GM23338 (cell line): ENCODE measurements around the gene SPRY1.

Experiments used
- CREB1 ChIP-seq: fragments of 250-450 bp; sonication (Bioruptor Pico); IDR thresholded peaks from 2 replicates; pipeline ENCODE4 v1.5.0; 2020; ENCODE audit warnings: low read depth, mild to moderate bottlenecking, moderate library complexity
- EZH2 ChIP-seq: fragments of 200-600 bp; sonication (generic); IDR thresholded peaks from one replicate; pipeline ENCODE4 v1.8.0; 2017; ENCODE audit warnings: antibody characterized with exemption, mild to moderate bottlenecking, low read depth; ENCODE audit not compliant: unreplicated experiment
- EZH2phosphoT487 ChIP-seq: fragments of 200-600 bp; sonication (generic); IDR thresholded peaks from one replicate; pipeline ENCODE4 v1.8.1; 2018; ENCODE audit warnings: antibody characterized with exemption; ENCODE audit not compliant: unreplicated experiment
- JUNB ChIP-seq: IDR thresholded peaks from one replicate; pipeline ENCODE4 v1.6.1; 2016; ENCODE audit warnings: antibody characterized with exemption; ENCODE audit not compliant: unreplicated experiment
- NANOG ChIP-seq: IDR thresholded peaks from 2 replicates; pipeline ENCODE4 v1.6.1; 2016; ENCODE audit warnings: antibody characterized with exemption, borderline replicate concordance
- POLR2AphosphoS5 ChIP-seq: IDR thresholded peaks from 2 replicates; pipeline ENCODE4 v1.6.1; 2016; ENCODE audit warnings: antibody characterized with exemption, low read depth
- STAT1 ChIP-seq: IDR thresholded peaks from one replicate; pipeline ENCODE4 v1.6.1; 2016; ENCODE audit warnings: antibody characterized with exemption; ENCODE audit not compliant: unreplicated experiment
- ZNF331 ChIP-seq: fragments of 250-450 bp; sonication (Bioruptor Pico); IDR thresholded peaks from 2 replicates; pipeline ENCODE4 v1.5.0; 2020; ENCODE audit warnings: low read depth, mild to moderate bottlenecking, moderate library complexity
- TF ChIP-seq, protein P1 (sequence below): IDR thresholded peaks from one replicate; pipeline ENCODE4 v1.6.1; 2018; ENCODE audit warnings: antibody characterized with exemption; ENCODE audit not compliant: unreplicated experiment
- TF ChIP-seq, protein P2 (sequence below), 2 experiments: fragments of 200-600 bp in 1 of 2; sonication (generic) in 1 of 2; conservative IDR thresholded peaks; 2 replicates each; pipeline versions ENCODE4 v1.5.1 to v1.6.1; 2016 to 2017; ENCODE audit warnings: antibody characterized with exemption in 2 of 2, low read depth in 2 of 2, mild to moderate bottlenecking in 2 of 2, moderate library complexity in 1 of 2

DNA sequence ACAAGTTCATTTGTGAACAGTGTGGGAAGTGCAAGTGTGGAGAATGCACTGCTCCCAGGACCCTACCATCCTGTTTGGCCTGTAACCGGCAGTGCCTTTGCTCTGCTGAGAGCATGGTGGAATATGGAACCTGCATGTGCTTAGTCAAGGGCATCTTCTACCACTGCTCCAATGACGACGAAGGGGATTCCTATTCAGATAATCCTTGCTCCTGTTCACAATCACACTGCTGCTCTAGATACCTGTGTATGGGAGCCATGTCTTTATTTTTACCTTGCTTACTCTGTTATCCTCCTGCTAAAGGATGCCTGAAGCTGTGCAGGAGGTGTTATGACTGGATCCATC is 5.5 kb downstream of the SPRY1 start:
- TF ChIP-seq, protein P1, sequence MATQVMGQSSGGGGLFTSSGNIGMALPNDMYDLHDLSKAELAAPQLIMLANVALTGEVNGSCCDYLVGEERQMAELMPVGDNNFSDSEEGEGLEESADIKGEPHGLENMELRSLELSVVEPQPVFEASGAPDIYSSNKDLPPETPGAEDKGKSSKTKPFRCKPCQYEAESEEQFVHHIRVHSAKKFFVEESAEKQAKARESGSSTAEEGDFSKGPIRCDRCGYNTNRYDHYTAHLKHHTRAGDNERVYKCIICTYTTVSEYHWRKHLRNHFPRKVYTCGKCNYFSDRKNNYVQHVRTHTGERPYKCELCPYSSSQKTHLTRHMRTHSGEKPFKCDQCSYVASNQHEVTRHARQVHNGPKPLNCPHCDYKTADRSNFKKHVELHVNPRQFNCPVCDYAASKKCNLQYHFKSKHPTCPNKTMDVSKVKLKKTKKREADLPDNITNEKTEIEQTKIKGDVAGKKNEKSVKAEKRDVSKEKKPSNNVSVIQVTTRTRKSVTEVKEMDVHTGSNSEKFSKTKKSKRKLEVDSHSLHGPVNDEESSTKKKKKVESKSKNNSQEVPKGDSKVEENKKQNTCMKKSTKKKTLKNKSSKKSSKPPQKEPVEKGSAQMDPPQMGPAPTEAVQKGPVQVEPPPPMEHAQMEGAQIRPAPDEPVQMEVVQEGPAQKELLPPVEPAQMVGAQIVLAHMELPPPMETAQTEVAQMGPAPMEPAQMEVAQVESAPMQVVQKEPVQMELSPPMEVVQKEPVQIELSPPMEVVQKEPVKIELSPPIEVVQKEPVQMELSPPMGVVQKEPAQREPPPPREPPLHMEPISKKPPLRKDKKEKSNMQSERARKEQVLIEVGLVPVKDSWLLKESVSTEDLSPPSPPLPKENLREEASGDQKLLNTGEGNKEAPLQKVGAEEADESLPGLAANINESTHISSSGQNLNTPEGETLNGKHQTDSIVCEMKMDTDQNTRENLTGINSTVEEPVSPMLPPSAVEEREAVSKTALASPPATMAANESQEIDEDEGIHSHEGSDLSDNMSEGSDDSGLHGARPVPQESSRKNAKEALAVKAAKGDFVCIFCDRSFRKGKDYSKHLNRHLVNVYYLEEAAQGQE: no peak
- TF ChIP-seq, protein P2, sequence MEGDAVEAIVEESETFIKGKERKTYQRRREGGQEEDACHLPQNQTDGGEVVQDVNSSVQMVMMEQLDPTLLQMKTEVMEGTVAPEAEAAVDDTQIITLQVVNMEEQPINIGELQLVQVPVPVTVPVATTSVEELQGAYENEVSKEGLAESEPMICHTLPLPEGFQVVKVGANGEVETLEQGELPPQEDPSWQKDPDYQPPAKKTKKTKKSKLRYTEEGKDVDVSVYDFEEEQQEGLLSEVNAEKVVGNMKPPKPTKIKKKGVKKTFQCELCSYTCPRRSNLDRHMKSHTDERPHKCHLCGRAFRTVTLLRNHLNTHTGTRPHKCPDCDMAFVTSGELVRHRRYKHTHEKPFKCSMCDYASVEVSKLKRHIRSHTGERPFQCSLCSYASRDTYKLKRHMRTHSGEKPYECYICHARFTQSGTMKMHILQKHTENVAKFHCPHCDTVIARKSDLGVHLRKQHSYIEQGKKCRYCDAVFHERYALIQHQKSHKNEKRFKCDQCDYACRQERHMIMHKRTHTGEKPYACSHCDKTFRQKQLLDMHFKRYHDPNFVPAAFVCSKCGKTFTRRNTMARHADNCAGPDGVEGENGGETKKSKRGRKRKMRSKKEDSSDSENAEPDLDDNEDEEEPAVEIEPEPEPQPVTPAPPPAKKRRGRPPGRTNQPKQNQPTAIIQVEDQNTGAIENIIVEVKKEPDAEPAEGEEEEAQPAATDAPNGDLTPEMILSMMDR (conservative IDR thresholded peaks at IDR 0.05; ENCODE audit: low read depth in 2 of 2): no peak
- TF ChIP-seq POLR2AphosphoS5 (no peak), EZH2 (no peak), JUNB (no peak), CREB1 (no peak), ZNF331 (CRISPR knock-in tag) (no peak), STAT1 (no peak), NANOG (no peak), EZH2phosphoT487 (no peak)
